ENCODE measurements around the gene CCR6. TPM values are rescaled to one million over a fixed set of nuclear protein-coding genes. Genes with fewer than 3 reads are reported as not detected.

Gene CCR6
- total RNA-seq, 5 donors from 2014 or later (not counting 1 experiment from before 2014, with no cell fraction given): 3.2 to 19.4 (median 15.0) TPM

GRCh38 chr6:167115054-167115453, 7.8 kb upstream of the CCR6 start:
- DNase-seq (no peak), ATAC-seq (replicated peaks in 1 of 4) (no peak)
- 89% methylated on average over 3 of the region's 10 CpGs for WGBS (ENCODE audit: insufficient coverage)
- H3K27ac ChIP-seq (ENCODE audit: low read length): peak overlapping the region; percentile 89
- H3K4me1 Mint-ChIP-seq: peaks cover 43 to 88% (median 62%) of the 10 kb centered on the region in 3 donors
- no peaks in the 10 kb centered on the region for H3K27me3 ChIP-seq (replicated peaks in 1 of 2; ENCODE audit: control insufficient read depth in 2 of 2, extremely low read depth in 1 of 2, insufficient read depth in 2 of 2, low read length in 1 of 2)
- peaks cover 3% of the 10 kb centered on the region for H3K36me3 Mint-ChIP-seq
- peaks cover 16 to 49% of the 10 kb centered on the region in 2 experiments for H3K4me1 ChIP-seq (ENCODE audit: control insufficient read depth in 1 of 2, extremely low read depth in 1 of 2, insufficient read depth in 2 of 2, low read length in 2 of 2)
- H3K27me3 Mint-ChIP-seq: peaks cover 0 to 7% of the 10 kb centered on the region in 2 donors
- H3K9me3 ChIP-seq: no peaks in the 10 kb centered on the region
- H3K4me3 Mint-ChIP-seq: peak overlapping the region; percentile 70 to 88 (median 86)
- H3K4me3 ChIP-seq (ENCODE audit: control insufficient read depth in 1 of 2, extremely low read depth in 1 of 2, low read length in 1 of 2): peak overlapping the region in 1 of 2 donors; percentile 51
- no peaks in the 10 kb centered on the region for H3K9me3 Mint-ChIP-seq
- peak overlapping the region; percentile 73 to 85 for H3K27ac Mint-ChIP-seq
- ChIA-PET POLR2A (interaction anchor here (0.8 to 2.7 kb wide), 2 partner anchors 21 to 74 kb away, joined by 3 to 12 read pairs; no protein-coding TSS in a partner anchor), CTCF (interaction anchor here in 1 of 2 donors (1.5 kb wide), 1 partner anchor 125 kb away, joined by 5 read pairs; no protein-coding TSS in a partner anchor)
- H3K36me3 ChIP-seq (ENCODE audit: control insufficient read depth in 2 of 2, extremely low read depth in 1 of 2, insufficient read depth in 1 of 2, low read length in 1 of 2): no peaks in the 10 kb centered on the region

GRCh38 chr6:167116109-167116837, 6.6 kb upstream of the CCR6 start:
- Mint-ChIP-seq H3K4me1 (peaks cover 53 to 91% (median 70%) of the 10 kb centered on the region in 3 donors), H3K4me3 (peak overlapping the region in 2 of 3 donors; percentile 48 to 54)
- peak overlapping the region in 1 of 2 donors; percentile 0 for H3K4me3 ChIP-seq (ENCODE audit: control insufficient read depth in 1 of 2, extremely low read depth in 1 of 2, low read length in 1 of 2)

GRCh38 chr6:167116838-167117228, 6.1 kb upstream of the CCR6 start:
- Mint-ChIP-seq H3K27me3 (no peaks in the 10 kb centered on the region), H3K4me1 (peaks cover 53 to 91% (median 71%) of the 10 kb centered on the region in 3 donors), H3K36me3 (peaks cover 3% of the 10 kb centered on the region), H3K9me3 (no peaks in the 10 kb centered on the region), H3K4me3 (peak overlapping the region in 2 of 3 donors; percentile 32 to 54), H3K27ac (peak overlapping the region; percentile 65 to 76)
- peak overlapping the region in 1 of 2 donors; percentile 0 for H3K4me3 ChIP-seq (ENCODE audit: control insufficient read depth in 1 of 2, extremely low read depth in 1 of 2, low read length in 1 of 2)
- H3K27me3 ChIP-seq (replicated peaks in 1 of 2; ENCODE audit: control insufficient read depth in 2 of 2, extremely low read depth in 1 of 2, insufficient read depth in 2 of 2, low read length in 1 of 2): no peaks in the 10 kb centered on the region
- POLR2A ChIA-PET: no interaction called here
- WGBS (ENCODE audit: insufficient coverage): 61% methylated on average over 2 of the region's 14 CpGs
- H3K36me3 ChIP-seq (ENCODE audit: control insufficient read depth in 2 of 2, extremely low read depth in 1 of 2, insufficient read depth in 1 of 2, low read length in 1 of 2): no peaks in the 10 kb centered on the region
- CTCF ChIA-PET: no interaction called here
- DNase-seq (no peak), ATAC-seq (replicated peaks in 1 of 4) (no peak)
- H3K27ac ChIP-seq (ENCODE audit: low read length): no peak overlapping the region
- H3K9me3 ChIP-seq: no peaks in the 10 kb centered on the region
- peaks cover 25 to 63% of the 10 kb centered on the region in 2 experiments for H3K4me1 ChIP-seq (ENCODE audit: control insufficient read depth in 1 of 2, extremely low read depth in 1 of 2, insufficient read depth in 2 of 2, low read length in 2 of 2)

More at GRCh38 chr6:167116109-167116837, 6.6 kb upstream of the CCR6 start:
- ATAC-seq (replicated peaks in 1 of 4) (no peak), DNase-seq (no peak)
- POLR2A ChIA-PET: no interaction called here
- Mint-ChIP-seq H3K27me3 (no peaks in the 10 kb centered on the region), H3K36me3 (peaks cover 3% of the 10 kb centered on the region), H3K9me3 (no peaks in the 10 kb centered on the region), H3K27ac (peak overlapping the region; percentile 65 to 76)
- peak overlapping the region; percentile 6 for H3K27ac ChIP-seq (ENCODE audit: low read length)
- no peaks in the 10 kb centered on the region for H3K9me3 ChIP-seq
- CTCF ChIA-PET: no interaction called here
- H3K36me3 ChIP-seq (ENCODE audit: control insufficient read depth in 2 of 2, extremely low read depth in 1 of 2, insufficient read depth in 1 of 2, low read length in 1 of 2): no peaks in the 10 kb centered on the region
- H3K4me1 ChIP-seq (ENCODE audit: control insufficient read depth in 1 of 2, extremely low read depth in 1 of 2, insufficient read depth in 2 of 2, low read length in 2 of 2): peaks cover 25 to 57% of the 10 kb centered on the region in 2 experiments
- 81% methylated on average over 22 of the region's 25 CpGs for WGBS (ENCODE audit: insufficient coverage)
- H3K27me3 ChIP-seq (replicated peaks in 1 of 2; ENCODE audit: control insufficient read depth in 2 of 2, extremely low read depth in 1 of 2, insufficient read depth in 2 of 2, low read length in 1 of 2): no peaks in the 10 kb centered on the region

GRCh38 chr6:167118006-167118405, 4.9 kb upstream of the CCR6 start:
- Mint-ChIP-seq H3K27me3 (no peaks in the 10 kb centered on the region), H3K27ac (peak overlapping the region; percentile 93 to 97), H3K4me1 (peaks cover 50 to 91% (median 72%) of the 10 kb centered on the region in 3 donors), H3K4me3 (peak overlapping the region; percentile 1 to 67 (median 46)), H3K36me3 (peaks cover 3% of the 10 kb centered on the region), H3K9me3 (no peaks in the 10 kb centered on the region)
- ATAC-seq (replicated peaks in 1 of 4): no peak
- Histone ChIP-seq H3K27me3 (replicated peaks in 1 of 2; ENCODE audit: control insufficient read depth in 2 of 2, extremely low read depth in 1 of 2, insufficient read depth in 2 of 2, low read length in 1 of 2) (no peaks in the 10 kb centered on the region), H3K4me1 (ENCODE audit: control insufficient read depth in 1 of 2, extremely low read depth in 1 of 2, insufficient read depth in 2 of 2, low read length in 2 of 2) (peaks cover 25 to 68% of the 10 kb centered on the region in 2 experiments), H3K36me3 (ENCODE audit: control insufficient read depth in 2 of 2, extremely low read depth in 1 of 2, insufficient read depth in 1 of 2, low read length in 1 of 2) (no peaks in the 10 kb centered on the region), H3K27ac (ENCODE audit: low read length) (peak overlapping the region; percentile 76), H3K9me3 (no peaks in the 10 kb centered on the region), H3K4me3 (ENCODE audit: control insufficient read depth in 1 of 2, extremely low read depth in 1 of 2, low read length in 1 of 2) (no peak overlapping the region)
- POLR2A ChIA-PET: interaction anchor here in 1 of 2 donors (0.7 kb wide), 1 partner anchor 25 kb away, joined by 3 read pairs; no protein-coding TSS in a partner anchor
- no CpG with 5 or more reads among the region's 7 CpGs for WGBS (ENCODE audit: insufficient coverage)
- CTCF ChIA-PET: interaction anchor here in 1 of 2 donors (1.0 kb wide), 1 partner anchor 24 kb away, joined by 3 read pairs; no protein-coding TSS in a partner anchor
- DNase-seq: no peak

- no peaks in the 10 kb centered on the region for H3K27me3 ChIP-seq (replicated peaks in 1 of 2; ENCODE audit: control insufficient read depth in 2 of 2, extremely low read depth in 1 of 2, insufficient read depth in 2 of 2, low read length in 1 of 2)
- H3K4me1 Mint-ChIP-seq: peaks cover 51 to 91% (median 74%) of the 10 kb centered on the region in 3 donors
- 74% methylated on average over 9 of the region's 12 CpGs for WGBS (ENCODE audit: insufficient coverage)
- no peaks in the 10 kb centered on the region for H3K9me3 ChIP-seq
- peak overlapping the region; percentile 93 to 97 for H3K27ac Mint-ChIP-seq
- DNase-seq (no peak), ATAC-seq (replicated peaks in 1 of 4) (no peak)
- no peaks in the 10 kb centered on the region for H3K27me3 Mint-ChIP-seq
- H3K4me3 ChIP-seq (ENCODE audit: control insufficient read depth in 1 of 2, extremely low read depth in 1 of 2, low read length in 1 of 2): peak overlapping the region in 1 of 2 donors; percentile 3
- peak overlapping the region; percentile 38 to 67 (median 62) for H3K4me3 Mint-ChIP-seq
- H3K27ac ChIP-seq (ENCODE audit: low read length): peak overlapping the region; percentile 76
- ChIA-PET CTCF (interaction anchor here in 1 of 2 donors (0.6 to 1.9 kb wide), 5 partner anchors 11 to 128 kb away, joined by 3 to 8 read pairs (median 3); no protein-coding TSS in a partner anchor), POLR2A (interaction anchor here in 1 of 2 donors (0.7 to 1.0 kb wide), 2 partner anchors 26 kb away, joined by 3 read pairs; no protein-coding TSS in a partner anchor)
- peaks cover 23 to 68% of the 10 kb centered on the region in 2 experiments for H3K4me1 ChIP-seq (ENCODE audit: control insufficient read depth in 1 of 2, extremely low read depth in 1 of 2, insufficient read depth in 2 of 2, low read length in 2 of 2)
- no peaks in the 10 kb centered on the region for H3K9me3 Mint-ChIP-seq
- no peaks in the 10 kb centered on the region for H3K36me3 ChIP-seq (ENCODE audit: control insufficient read depth in 2 of 2, extremely low read depth in 1 of 2, insufficient read depth in 1 of 2, low read length in 1 of 2)
- H3K36me3 Mint-ChIP-seq: peaks cover 3% of the 10 kb centered on the region
Observed at GRCh38 chr6:167118839-167119238, 4.1 kb upstream of the CCR6 start.

All from T-cell (primary cell).